ENCODE measurements around the gene SKAP2. TPM values are rescaled to one million over a fixed set of nuclear protein-coding genes. Genes with fewer than 3 reads are reported as not detected.

Gene SKAP2
- total and polyA plus RNA-seq, 2 donors (not counting 3 experiments of a cell fraction or from before 2014, with no cell fraction given), result 4.0 to 27.6 TPM

GRCh38 chr7:26673858-26674257 is 190.5 kb downstream of the SKAP2 start:
- intact Hi-C loops (cut with micrococcal nuclease) (no loop called here), dilution Hi-C loops (cut with MboI; ENCODE audit: extremely low pct_ligation_motif_present, low sequenced_read_pairs) (no loop called here)
- Histone ChIP-seq H3K9ac (replicated peaks; ENCODE audit: extremely low read depth, insufficient read depth, low read length) (no peak overlapping the region), H3K27me3 (ENCODE audit: control insufficient read depth in 2 of 2, insufficient read depth in 2 of 2, low read length in 2 of 2) (no peaks in the 10 kb centered on the region), H2AFZ (ENCODE audit: low read depth, low read length) (no peak overlapping the region), H3K27ac (ENCODE audit: insufficient read depth, low read depth, low read length) (no peak overlapping the region), H3K9me3 (replicated peaks; ENCODE audit: control insufficient read depth, insufficient read depth, low read length) (no peaks in the 10 kb centered on the region), H3K4me1 (ENCODE audit: control insufficient read depth, extremely low read depth, insufficient read depth, low read length) (peaks cover 11% of the 10 kb centered on the region), H3K4me3 (replicated peaks in 1 of 3; ENCODE audit: insufficient read depth in 1 of 3, low read depth in 1 of 3, low read length in 3 of 3) (no peak overlapping the region), H3K4me2 (ENCODE audit: insufficient read depth, low read length) (no peak overlapping the region), H4K20me1 (replicated peaks; ENCODE audit: control insufficient read depth, extremely low read depth, insufficient read depth, low read length) (no peaks in the 10 kb centered on the region), H3K79me2 (ENCODE audit: control insufficient read depth, insufficient read depth, low read length) (no peaks in the 10 kb centered on the region), H3K36me3 (ENCODE audit: control insufficient read depth in 2 of 2, extremely low read depth in 1 of 2, insufficient read depth in 2 of 2, low read length in 2 of 2) (no peaks in the 10 kb centered on the region), H3K9me1 (replicated peaks; ENCODE audit: control insufficient read depth, extremely low read depth, insufficient read depth, low read length) (no peaks in the 10 kb centered on the region)
- ChIA-PET POLR2A (no interaction called here), CTCF (interaction anchor here (0.9 to 2.9 kb wide), 2 partner anchors 305 to 487 kb away, joined by 4 to 17 read pairs; no protein-coding TSS in a partner anchor)
- DNase-seq (ENCODE audit: low read depth, low spot score) (no peak), FAIRE-seq (no peak)
- TF ChIP-seq FOS (IDR thresholded peaks at IDR 0.05; ENCODE audit: borderline replicate concordance, insufficient read depth, low read length) (no peak), POLR2A (IDR thresholded peaks at IDR 0.05; ENCODE audit: low read depth, low read length) (no peak)
- no TSS peak for BruUV-seq (replicated peaks)

- ChIA-PET CTCF (interaction anchor here (0.9 to 2.9 kb wide), 3 partner anchors 8 to 488 kb away, joined by 4 to 17 read pairs (median 7); no protein-coding TSS in a partner anchor), POLR2A (no interaction called here)
- no peaks in the 10 kb centered on the region for H3K79me2 ChIP-seq (ENCODE audit: control insufficient read depth, insufficient read depth, low read length)
- H3K4me2 ChIP-seq (ENCODE audit: insufficient read depth, low read length), result no peak overlapping the region
- H3K36me3 ChIP-seq (ENCODE audit: control insufficient read depth in 2 of 2, extremely low read depth in 1 of 2, insufficient read depth in 2 of 2, low read length in 2 of 2), result no peaks in the 10 kb centered on the region
- H3K9me1 ChIP-seq (replicated peaks; ENCODE audit: control insufficient read depth, extremely low read depth, insufficient read depth, low read length), result no peaks in the 10 kb centered on the region
- no peak overlapping the region for H3K27ac ChIP-seq (ENCODE audit: insufficient read depth, low read depth, low read length)
- TF ChIP-seq FOS (IDR thresholded peaks at IDR 0.05; ENCODE audit: borderline replicate concordance, insufficient read depth, low read length), result no peak
- TF ChIP-seq CTCF (IDR thresholded peaks at IDR 0.05; ENCODE audit: extremely low read depth in 1 of 2, insufficient read depth in 1 of 2, low read depth in 1 of 2, low read length in 2 of 2), result no peak
- TF ChIP-seq POLR2AphosphoS5 (IDR thresholded peaks at IDR 0.05; ENCODE audit: insufficient read depth, low read depth, low read length), result no peak
- TF ChIP-seq EZH2 (IDR thresholded peaks at IDR 0.05; ENCODE audit: borderline replicate concordance, low read depth, low read length, severe bottlenecking), result no peak
- no peak for TF ChIP-seq MYC (IDR thresholded peaks at IDR 0.05; ENCODE audit: low read depth, low read length)
- no peak for TF ChIP-seq JUN (IDR thresholded peaks at IDR 0.05; ENCODE audit: borderline replicate concordance, insufficient read depth, insufficient read length, low read depth)
- no peak for TF ChIP-seq MAX (IDR thresholded peaks at IDR 0.05; ENCODE audit: insufficient read depth, insufficient read length)
- TF ChIP-seq POLR2A (IDR thresholded peaks at IDR 0.05; ENCODE audit: low read depth, low read length), result no peak
- no peak for TF ChIP-seq GATA2 (IDR thresholded peaks at IDR 0.05; ENCODE audit: insufficient read depth, insufficient read length, low read depth, low read length)
- no peaks in the 10 kb centered on the region for H4K20me1 ChIP-seq (replicated peaks; ENCODE audit: control insufficient read depth, extremely low read depth, insufficient read depth, low read length)
- FAIRE-seq (no peak), DNase-seq (ENCODE audit: low read depth, low spot score) (no peak)
- dilution Hi-C loops (cut with MboI; ENCODE audit: extremely low pct_ligation_motif_present, low sequenced_read_pairs), result no loop called here
- no peak overlapping the region for H3K4me3 ChIP-seq (replicated peaks in 1 of 3; ENCODE audit: insufficient read depth in 1 of 3, low read depth in 1 of 3, low read length in 3 of 3)
- intact Hi-C loops (cut with micrococcal nuclease), result no loop called here
- H2AFZ ChIP-seq (ENCODE audit: low read depth, low read length), result no peak overlapping the region
- peaks cover 11% of the 10 kb centered on the region for H3K4me1 ChIP-seq (ENCODE audit: control insufficient read depth, extremely low read depth, insufficient read depth, low read length)
- BruUV-seq (replicated peaks), result no TSS peak
- no peaks in the 10 kb centered on the region for H3K27me3 ChIP-seq (ENCODE audit: control insufficient read depth in 2 of 2, insufficient read depth in 2 of 2, low read length in 2 of 2)
- no peak overlapping the region for H3K9ac ChIP-seq (replicated peaks; ENCODE audit: extremely low read depth, insufficient read depth, low read length)
- no peaks in the 10 kb centered on the region for H3K9me3 ChIP-seq (replicated peaks; ENCODE audit: control insufficient read depth, insufficient read depth, low read length)
Observed at GRCh38 chr7:26673271-26673670, 191.1 kb downstream of the SKAP2 start.
